Parathyroid adenoma (tissue), 2 donors: ENCODE data around the gene NOS1AP.

Experiments
- H2AFZ ChIP-seq: fragments of 300-600 bp; sonication (generic); one replicate; pipeline ENCODE4 v1.7.0; 2017; ENCODE audit warnings: antibody characterized with exemption, mild to moderate bottlenecking
- H3K27ac ChIP-seq: fragments of 300-600 bp; sonication (generic); one replicate; pipeline ENCODE4 v1.7.0; 2017
- H3K27me3 ChIP-seq: fragments of 300-600 bp; sonication (generic); one replicate; pipeline ENCODE4 v1.7.0; 2017; ENCODE audit warnings: low read length; ENCODE audit not compliant: control insufficient read depth, insufficient read depth
- H3K36me3 ChIP-seq: fragments of 300-600 bp; sonication (generic); one replicate; pipeline ENCODE4 v1.7.0; 2017; ENCODE audit warnings: low read length; ENCODE audit not compliant: control insufficient read depth, insufficient read depth
- H3K4me1 ChIP-seq: fragments of 300-600 bp; sonication (generic); one replicate; pipeline ENCODE4 v1.7.0; 2017; ENCODE audit warnings: control low read depth
- H3K4me2 ChIP-seq: fragments of 300-600 bp; sonication (generic); one replicate; pipeline ENCODE4 v1.7.0; 2017; ENCODE audit warnings: low read length
- H3K4me3 ChIP-seq: fragments of 300-600 bp; sonication (generic); one replicate; pipeline ENCODE4 v1.7.0; 2017; ENCODE audit warnings: low read depth, low read length
- H3K79me2 ChIP-seq: fragments of 300-600 bp; sonication (generic); one replicate; pipeline ENCODE4 v1.7.0; 2017; ENCODE audit warnings: control low read depth
- H3K9ac ChIP-seq: fragments of 300-600 bp; sonication (generic); one replicate; pipeline ENCODE4 v1.7.0; 2017; ENCODE audit warnings: mild to moderate bottlenecking
- H3K9me3 ChIP-seq: fragments of 300-600 bp; sonication (generic); one replicate; pipeline ENCODE4 v1.7.0; 2017; ENCODE audit warnings: low read length; ENCODE audit not compliant: control insufficient read depth
- CTCF ChIP-seq: fragments of 300-600 bp; sonication (generic); IDR thresholded peaks from one replicate; pipeline ENCODE4 v1.7.0; 2017; ENCODE audit warnings: antibody characterized with exemption, mild to moderate bottlenecking
- donor health status: primary hyperparathyroidism.

Gene NOS1AP

GRCh38 chr1:162304736-162305135 lies 235.2 kb downstream of the NOS1AP start:
- H3K9me3 ChIP-seq: no peaks in the 10 kb centered on the region
- TF ChIP-seq CTCF: no peak

GRCh38 chr1:162305969-162306368 lies 236.5 kb downstream of the NOS1AP start:
- Histone ChIP-seq H3K79me2 (no peaks in the 10 kb centered on the region), H3K27me3 (no peaks in the 10 kb centered on the region), H3K27ac (no peak overlapping the region), H3K9ac (no peak overlapping the region), H3K36me3 (no peaks in the 10 kb centered on the region), H3K4me1 (no peaks in the 10 kb centered on the region), H3K9me3 (no peaks in the 10 kb centered on the region), H3K4me3 (no peak overlapping the region), H2AFZ (no peak overlapping the region), H3K4me2 (no peak overlapping the region)
- no peak for TF ChIP-seq CTCF

More at GRCh38 chr1:162304736-162305135, 235.2 kb downstream of the NOS1AP start:
- no peaks in the 10 kb centered on the region for H3K36me3 ChIP-seq
- H3K79me2 ChIP-seq: no peaks in the 10 kb centered on the region
- no peaks in the 10 kb centered on the region for H3K4me1 ChIP-seq
- no peak overlapping the region for H3K9ac ChIP-seq
- no peaks in the 10 kb centered on the region for H3K27me3 ChIP-seq
- H2AFZ ChIP-seq: no peak overlapping the region
- no peak overlapping the region for H3K4me2 ChIP-seq
- no peak overlapping the region for H3K4me3 ChIP-seq
- no peak overlapping the region for H3K27ac ChIP-seq

- Histone ChIP-seq H2AFZ (no peak overlapping the region), H3K36me3 (no peaks in the 10 kb centered on the region), H3K4me1 (no peaks in the 10 kb centered on the region), H3K9me3 (no peaks in the 10 kb centered on the region), H3K4me2 (no peak overlapping the region), H3K9ac (no peak overlapping the region), H3K79me2 (no peaks in the 10 kb centered on the region), H3K4me3 (no peak overlapping the region), H3K27me3 (no peaks in the 10 kb centered on the region), H3K27ac (no peak overlapping the region)
- no peak for TF ChIP-seq CTCF
Observed at GRCh38 chr1:162310337-162310736, 240.8 kb downstream of the NOS1AP start.

GRCh38 chr1:162314206-162314605 lies 244.7 kb downstream of the NOS1AP start:
- no peaks in the 10 kb centered on the region for H3K27me3 ChIP-seq
- TF ChIP-seq CTCF: no peak

GRCh38 chr1:162315673-162316072 lies 246.2 kb downstream of the NOS1AP start:
- H3K4me1 ChIP-seq: no peaks in the 10 kb centered on the region
- no peak overlapping the region for H3K9ac ChIP-seq
- no peaks in the 10 kb centered on the region for H3K27me3 ChIP-seq
- H3K36me3 ChIP-seq: no peaks in the 10 kb centered on the region
- no peak overlapping the region for H3K4me2 ChIP-seq
- no peak for TF ChIP-seq CTCF
- no peaks in the 10 kb centered on the region for H3K79me2 ChIP-seq
- no peak overlapping the region for H3K27ac ChIP-seq
- H3K4me3 ChIP-seq: no peak overlapping the region
- H3K9me3 ChIP-seq: no peaks in the 10 kb centered on the region
- H2AFZ ChIP-seq: no peak overlapping the region

More at GRCh38 chr1:162314206-162314605, 244.7 kb downstream of the NOS1AP start:
- Histone ChIP-seq H3K79me2 (no peaks in the 10 kb centered on the region), H3K4me1 (no peaks in the 10 kb centered on the region), H3K9me3 (no peaks in the 10 kb centered on the region), H3K9ac (no peak overlapping the region), H2AFZ (no peak overlapping the region), H3K4me3 (no peak overlapping the region), H3K4me2 (no peak overlapping the region), H3K27ac (no peak overlapping the region), H3K36me3 (no peaks in the 10 kb centered on the region)
